Skeletal muscle tissue (tissue), 4 donors: ENCODE results near the gene RAPGEF4. TPM values are rescaled to one million over a fixed set of nuclear protein-coding genes. Genes with fewer than 3 reads are reported as not detected.

Source experiments
- H3K27ac ChIP-seq: one replicate; pipeline ENCODE4 v1.7.0; 2013; ENCODE audit warnings: mild to moderate bottlenecking, low read depth, low read length, inconsistent platforms
- H3K27me3 ChIP-seq, 3 donors: one replicate each; pipeline ENCODE4 v1.7.0; 2013; ENCODE audit warnings: low read length in 3 of 3; ENCODE audit not compliant: control insufficient read depth in 3 of 3, insufficient read depth in 3 of 3
- H3K36me3 ChIP-seq, 3 donors: one replicate each; pipeline ENCODE4 v1.7.0; 2013; ENCODE audit warnings: low read length in 3 of 3; ENCODE audit not compliant: control insufficient read depth in 3 of 3, insufficient read depth in 3 of 3
- H3K4me1 ChIP-seq, 3 donors: one replicate each; pipeline ENCODE4 v1.7.0; 2013; ENCODE audit warnings: low read length in 3 of 3, mild to moderate bottlenecking in 3 of 3; ENCODE audit not compliant: control insufficient read depth in 3 of 3, insufficient read depth in 3 of 3
- H3K4me3 ChIP-seq, 3 donors: one replicate each; pipeline ENCODE4 v1.7.0; 2013; ENCODE audit warnings: low read length in 3 of 3
- H3K9ac ChIP-seq, 3 donors: one replicate each; pipeline ENCODE4 v1.7.0; 2013; ENCODE audit warnings: low read length in 3 of 3, mild to moderate bottlenecking in 3 of 3, moderate library complexity in 2 of 3, low read depth in 1 of 3
- H3K9me3 ChIP-seq, 3 donors: one replicate each; pipeline ENCODE4 v1.7.0; 2013; ENCODE audit warnings: low read length in 3 of 3; ENCODE audit not compliant: control insufficient read depth in 3 of 3
- total RNA-seq: library from RNA; depleted of rRNA; stranded (reverse); fragments of >200 nt; gene quantifications from one replicate; pipeline ENCODE4 v1.2.3, GENCODE V29; 2014
- donor health status: Osteomylitis.

The RAPGEF4 gene
- total RNA-seq, 1 donor from 2014 or later, result 5.7 TPM

DNA sequence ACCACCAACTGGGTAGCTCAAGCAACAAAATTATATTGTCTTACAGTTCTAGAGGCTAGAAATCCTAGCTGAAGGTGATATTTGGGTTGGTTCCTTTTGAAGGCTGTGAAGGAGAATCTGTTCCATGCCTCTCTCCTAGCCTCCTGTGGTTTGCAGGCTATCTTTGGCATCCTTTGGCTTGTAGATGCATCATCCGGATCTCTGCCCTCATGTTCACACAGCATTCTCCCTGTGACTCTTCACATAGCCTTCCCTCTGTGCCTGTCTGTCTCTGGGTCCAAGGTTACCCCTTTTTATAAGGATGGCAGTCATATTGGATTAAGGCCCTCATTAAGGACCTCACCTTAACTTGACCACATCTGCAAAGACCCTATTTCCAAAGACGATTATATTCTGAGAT is 261.4 kb downstream of the RAPGEF4 start:
- H3K27ac ChIP-seq, result no peak overlapping the region
- no peak overlapping the region for H3K9ac ChIP-seq
- H3K27me3 ChIP-seq, result no peaks in the 10 kb centered on the region
- H3K9me3 ChIP-seq, result no peaks in the 10 kb centered on the region
- peaks cover 23 to 31% (median 26%) of the 10 kb centered on the region in 3 donors for H3K4me1 ChIP-seq
- no peaks in the 10 kb centered on the region for H3K36me3 ChIP-seq
- H3K4me3 ChIP-seq, result no peak overlapping the region

DNA sequence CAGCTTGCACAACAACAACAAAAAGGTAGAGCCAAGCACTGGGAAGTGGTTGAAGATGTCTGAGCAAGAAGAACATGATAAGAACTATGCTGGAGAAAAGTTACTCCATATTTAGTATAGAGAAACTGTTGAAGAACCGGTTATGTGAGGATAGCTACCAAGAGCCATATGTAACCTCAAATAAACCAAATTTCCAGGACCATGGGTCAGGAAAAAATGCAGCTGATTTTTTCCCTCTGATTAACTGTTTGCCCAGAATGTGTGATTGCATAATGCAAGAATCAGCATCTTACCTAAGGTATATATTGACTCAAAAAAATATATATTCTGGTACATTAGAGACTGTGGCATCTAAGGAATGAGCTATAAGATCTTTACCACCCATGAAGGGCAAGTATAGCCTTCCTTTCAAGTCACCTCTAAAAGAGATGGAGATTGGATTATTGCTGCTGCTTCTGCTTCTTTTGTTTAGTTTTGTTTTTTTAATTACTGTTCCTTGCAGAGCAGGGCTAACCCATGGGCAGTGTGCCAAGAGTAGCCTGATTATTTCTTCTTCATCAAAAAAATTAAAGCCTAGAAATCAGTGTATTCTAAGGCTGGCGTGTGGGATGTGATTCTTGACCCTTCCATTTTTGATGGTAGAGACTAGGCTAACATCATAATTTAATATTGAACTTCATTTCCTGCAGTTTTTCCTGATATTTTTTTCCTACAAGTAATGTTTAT is 263.1 kb downstream of the RAPGEF4 start:
- Histone ChIP-seq H3K4me1 (peaks cover 29 to 38% (median 33%) of the 10 kb centered on the region in 3 donors), H3K27me3 (no peaks in the 10 kb centered on the region), H3K27ac (no peak overlapping the region), H3K4me3 (no peak overlapping the region), H3K9ac (no peak overlapping the region), H3K9me3 (no peaks in the 10 kb centered on the region), H3K36me3 (no peaks in the 10 kb centered on the region)

DNA sequence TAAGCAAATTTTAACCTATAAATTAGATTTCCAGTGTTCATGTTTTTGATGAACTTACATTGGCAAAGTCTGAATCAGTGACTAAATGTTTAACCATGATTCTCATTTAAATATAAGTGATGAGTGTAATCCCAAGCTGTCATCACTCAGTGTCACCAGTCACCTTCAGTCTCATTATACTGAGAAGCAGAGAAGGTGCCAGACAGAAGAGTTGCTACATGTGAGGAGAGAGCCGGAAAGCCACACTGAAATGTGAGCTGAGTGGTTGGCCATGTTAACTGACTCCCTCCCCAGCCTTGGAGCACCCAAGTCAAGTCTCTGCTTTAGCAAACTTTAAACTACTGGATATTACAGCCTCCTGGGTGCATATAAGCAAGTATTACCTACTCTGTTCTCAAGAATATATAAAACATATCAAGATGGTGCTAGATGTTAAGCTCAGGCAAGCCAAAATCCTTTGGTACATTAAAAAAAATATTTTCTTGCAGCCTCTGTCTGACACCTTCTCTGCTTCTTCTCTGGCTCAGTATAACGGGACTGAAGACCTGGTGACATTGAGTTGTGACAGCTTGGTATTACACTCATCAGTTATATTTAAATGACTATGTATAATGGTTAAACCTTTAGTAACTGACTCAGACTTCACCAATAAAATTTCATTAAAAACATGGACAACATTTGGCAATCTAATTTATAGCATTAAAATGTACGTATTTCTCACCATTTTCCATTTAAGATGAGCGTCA is 264.2 kb downstream of the RAPGEF4 start:
- H3K4me3 ChIP-seq, result no peak overlapping the region
- peaks cover 29 to 42% (median 33%) of the 10 kb centered on the region in 3 donors for H3K4me1 ChIP-seq
- H3K9ac ChIP-seq, result peak overlapping the region in 1 of 3 donors; percentile 0
- no peaks in the 10 kb centered on the region for H3K9me3 ChIP-seq
- no peaks in the 10 kb centered on the region for H3K36me3 ChIP-seq
- H3K27me3 ChIP-seq, result no peaks in the 10 kb centered on the region
- H3K27ac ChIP-seq, result peak overlapping the region; percentile 64

DNA sequence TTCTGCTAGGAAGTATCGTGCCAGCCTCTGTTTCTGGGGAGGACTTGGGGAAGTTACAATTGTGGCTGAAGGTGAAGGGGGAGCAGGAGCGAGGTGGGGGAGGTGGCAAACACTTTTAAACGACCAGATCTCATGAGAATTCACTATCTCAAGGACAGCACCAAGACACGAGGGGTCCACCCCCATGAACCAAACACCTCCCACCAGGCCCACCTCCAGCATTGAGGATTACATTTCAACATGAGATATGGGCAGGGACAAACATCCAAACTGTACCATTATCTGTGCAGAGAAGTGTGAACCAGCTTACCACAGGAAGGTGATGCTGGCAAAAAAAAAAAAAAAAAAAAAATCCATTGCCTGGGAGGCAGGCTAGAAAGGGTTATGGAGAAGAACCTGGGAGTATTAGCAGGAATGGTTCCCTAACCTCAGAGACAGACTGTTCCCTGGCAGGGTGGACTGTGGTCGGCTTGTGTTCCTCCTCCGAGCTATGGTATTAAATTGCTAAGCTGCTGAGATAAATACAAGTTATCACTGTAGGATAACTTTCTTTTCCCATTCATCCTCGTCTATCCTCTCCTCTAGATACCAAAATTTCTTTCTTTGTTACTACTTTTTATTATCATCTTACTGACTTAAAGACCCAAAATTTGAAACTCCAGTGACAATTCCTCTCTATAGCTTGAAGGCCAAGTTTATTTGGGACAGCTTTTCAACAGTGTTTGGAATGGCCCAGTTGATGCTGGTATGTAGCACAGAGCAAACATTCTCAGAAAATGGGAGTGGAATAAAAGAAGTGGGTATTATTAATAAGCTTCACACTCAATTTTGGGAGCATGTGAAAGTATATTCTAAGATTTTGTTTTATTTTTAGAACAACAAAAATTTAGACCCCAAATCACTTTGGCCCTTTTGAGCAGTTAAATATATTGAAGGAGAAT is 266.3 kb downstream of the RAPGEF4 start:
- Histone ChIP-seq H3K27ac (peak overlapping the region; percentile 26), H3K4me3 (peak overlapping the region in 1 of 3 donors; percentile 13), H3K4me1 (peaks cover 30 to 38% (median 33%) of the 10 kb centered on the region in 3 donors)

DNA sequence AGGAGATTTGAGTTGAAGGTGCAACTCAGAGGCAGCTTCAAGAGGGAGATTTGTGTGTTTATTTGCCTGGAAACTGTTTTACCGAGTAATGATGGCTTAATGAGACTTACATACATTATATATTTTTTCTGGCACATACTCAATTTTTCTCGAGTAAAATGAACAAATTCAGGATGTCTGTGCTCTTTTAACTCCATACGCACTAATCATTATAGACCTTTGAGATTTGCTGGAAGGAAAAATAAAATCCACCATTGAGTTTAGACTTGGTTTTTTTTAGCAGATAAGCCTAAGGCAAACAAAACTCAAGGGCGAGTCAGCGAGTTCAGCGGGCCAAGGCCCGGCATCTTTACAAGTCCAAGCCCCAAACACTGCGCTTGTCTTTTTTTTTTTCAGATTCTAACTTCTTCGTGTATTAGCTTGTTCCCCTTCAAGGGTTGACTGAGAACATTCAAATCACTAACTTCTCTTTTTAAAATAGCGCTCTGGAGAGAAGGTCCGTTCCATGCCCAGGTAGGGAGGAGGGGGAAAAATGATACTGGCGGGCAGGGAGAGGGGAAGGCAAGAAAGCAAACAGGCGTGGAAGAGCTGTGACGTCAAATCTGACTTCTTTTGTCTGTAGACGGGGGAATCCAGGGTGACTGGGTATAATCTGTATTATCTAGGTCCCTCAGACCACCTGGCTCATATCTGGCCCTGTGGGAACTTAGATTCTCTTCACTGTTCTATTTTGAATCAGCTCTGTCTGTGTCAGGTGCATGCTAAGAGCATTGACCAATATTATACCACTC is 267.3 kb downstream of the RAPGEF4 start:
- Histone ChIP-seq H3K36me3 (no peaks in the 10 kb centered on the region), H3K27me3 (no peaks in the 10 kb centered on the region), H3K27ac (peak overlapping the region; percentile 26), H3K4me1 (peaks cover 30 to 37% (median 32%) of the 10 kb centered on the region in 3 donors), H3K9ac (peak overlapping the region in 1 of 3 donors; percentile 7), H3K9me3 (no peaks in the 10 kb centered on the region), H3K4me3 (no peak overlapping the region)

More for the DNA sequence above, 266.3 kb downstream of the RAPGEF4 start:
- no peaks in the 10 kb centered on the region for H3K36me3 ChIP-seq
- no peaks in the 10 kb centered on the region for H3K9me3 ChIP-seq
- H3K27me3 ChIP-seq, result no peaks in the 10 kb centered on the region
- no peak overlapping the region for H3K9ac ChIP-seq

DNA sequence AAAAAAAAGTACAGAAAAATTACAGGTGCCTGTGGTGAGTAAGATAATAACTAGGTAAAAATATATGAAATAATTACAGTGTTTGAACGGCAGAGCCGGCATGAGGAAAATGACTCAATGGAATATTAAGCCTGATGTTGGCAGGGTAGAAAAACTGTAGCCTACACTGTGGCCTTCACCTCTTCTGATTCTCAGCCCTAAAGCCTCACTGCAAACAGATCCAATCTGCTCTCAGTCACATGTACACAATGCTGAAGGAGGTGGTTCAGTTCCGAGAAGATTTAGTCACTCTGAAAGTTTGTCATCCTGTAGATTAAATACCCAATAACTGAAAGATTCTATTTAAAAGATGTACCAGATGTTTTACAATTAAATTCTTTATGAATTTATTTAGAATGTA is 273.1 kb downstream of the RAPGEF4 start:
- peaks cover 0 to 4% (median 4%) of the 10 kb centered on the region in 3 donors for H3K4me1 ChIP-seq
- H3K27me3 ChIP-seq, result no peaks in the 10 kb centered on the region
- H3K4me3 ChIP-seq, result no peak overlapping the region
- no peak overlapping the region for H3K27ac ChIP-seq
- no peaks in the 10 kb centered on the region for H3K36me3 ChIP-seq
- H3K9ac ChIP-seq, result no peak overlapping the region
- H3K9me3 ChIP-seq, result no peaks in the 10 kb centered on the region

DNA sequence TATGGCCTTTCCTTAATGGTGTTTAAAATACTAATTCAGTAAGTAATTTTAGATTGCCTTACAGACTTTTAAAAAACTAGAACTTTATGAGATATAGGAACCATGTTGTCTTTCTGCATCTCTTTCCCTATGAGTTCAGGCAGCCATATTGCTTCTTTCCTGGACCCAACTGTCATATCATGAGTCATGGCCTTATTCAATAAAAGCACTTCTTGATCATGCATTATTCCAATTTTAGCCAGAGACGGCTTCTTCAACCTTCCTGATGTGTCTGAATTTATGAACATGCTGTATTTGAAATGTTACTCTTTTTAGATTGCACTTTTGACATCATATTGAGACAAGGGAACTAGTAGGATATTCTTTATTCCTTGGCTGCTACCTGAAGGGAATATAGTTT is 274.6 kb downstream of the RAPGEF4 start:
- Histone ChIP-seq H3K4me3 (no peak overlapping the region), H3K27me3 (no peaks in the 10 kb centered on the region), H3K9ac (no peak overlapping the region), H3K9me3 (no peaks in the 10 kb centered on the region), H3K27ac (no peak overlapping the region), H3K4me1 (peaks cover 0 to 4% (median 0%) of the 10 kb centered on the region in 3 donors), H3K36me3 (no peaks in the 10 kb centered on the region)

DNA sequence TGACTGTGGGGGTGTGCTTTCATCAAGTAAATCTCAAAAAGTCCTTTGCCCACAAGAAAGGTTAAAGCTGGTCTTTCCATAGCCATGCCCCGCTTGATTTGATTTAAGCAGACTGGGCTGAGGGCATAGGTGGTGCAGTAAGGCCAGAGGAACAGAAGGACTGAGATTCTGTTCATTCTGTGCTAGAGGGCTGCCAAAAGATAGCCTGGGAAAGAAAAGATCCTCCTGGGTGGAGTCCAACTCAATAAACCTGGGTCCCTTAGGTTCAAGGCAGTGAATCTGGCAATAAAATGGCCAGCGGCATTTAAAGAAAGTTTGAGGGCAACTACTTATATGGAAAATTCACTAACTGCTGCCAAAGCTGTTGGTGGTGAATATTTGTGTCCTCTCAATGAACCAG is 280.8 kb downstream of the RAPGEF4 start:
- Histone ChIP-seq H3K9ac (no peak overlapping the region), H3K9me3 (no peaks in the 10 kb centered on the region), H3K4me1 (no peaks in the 10 kb centered on the region), H3K27me3 (no peaks in the 10 kb centered on the region), H3K36me3 (no peaks in the 10 kb centered on the region), H3K27ac (no peak overlapping the region), H3K4me3 (no peak overlapping the region)
